Raji (cell line): ENCODE data around the gene KRTAP20-3.

Source experiments
- POLR2A ChIP-seq: IDR thresholded peaks from 2 replicates; pipeline ENCODE4 v1.6.1; 2011; ENCODE audit warnings: low read depth, low read length, control low read depth; ENCODE audit not compliant: insufficient read depth

Gene KRTAP20-3

GRCh38 chr21:30642564-30642963 lies at the start of gene KRTAP20-3:
KRTAP20-3 (plus strand) TSS chr21:30642864.
- no peak for TF ChIP-seq POLR2A

GRCh38 chr21:30598802-30599201 lies 43.9 kb upstream of the KRTAP20-3 start, which contains the start of gene KRTAP6-2:
KRTAP6-2 (minus strand) TSS chr21:30598902; CDS start chr21:30598874, 28 bp downstream.
- TF ChIP-seq POLR2A: no peak

- TF ChIP-seq POLR2A: no peak
Observed at GRCh38 chr21:30600787-30601186, 41.9 kb upstream of the KRTAP20-3 start, which contains the start of gene KRTAP22-1. KRTAP22-1 (plus strand) TSS chr21:30601087.

GRCh38 chr21:30605968-30606367 lies 36.7 kb upstream of the KRTAP20-3 start:
- TF ChIP-seq POLR2A: no peak

GRCh38 chr21:30612132-30612531 lies 30.5 kb upstream of the KRTAP20-3 start:
- TF ChIP-seq POLR2A: no peak

GRCh38 chr21:30613836-30614235 lies 28.8 kb upstream of the KRTAP20-3 start, which contains the start of gene KRTAP6-1:
KRTAP6-1 (minus strand) TSS chr21:30613930; CDS start chr21:30613904, 26 bp downstream.
- no peak for TF ChIP-seq POLR2A

GRCh38 chr21:30615199-30615598 lies 27.5 kb upstream of the KRTAP20-3 start:
- no peak for TF ChIP-seq POLR2A

- no peak for TF ChIP-seq POLR2A
Observed at GRCh38 chr21:30616125-30616524, 26.5 kb upstream of the KRTAP20-3 start, which contains the start of gene KRTAP20-1. KRTAP20-1 (plus strand) TSS chr21:30616425; CDS start chr21:30616455, 30 bp downstream.

GRCh38 chr21:30620080-30620479 lies 22.6 kb upstream of the KRTAP20-3 start:
- no peak for TF ChIP-seq POLR2A

GRCh38 chr21:30620522-30620921 lies 22.1 kb upstream of the KRTAP20-3 start, which contains the start of gene KRTAP20-4:
KRTAP20-4 (plus strand) TSS chr21:30620627.
- TF ChIP-seq POLR2A: no peak

- no peak for TF ChIP-seq POLR2A
Observed at GRCh38 chr21:30623362-30623761, 19.3 kb upstream of the KRTAP20-3 start.

GRCh38 chr21:30625449-30626165 lies 17.1 kb upstream of the KRTAP20-3 start:
- TF ChIP-seq POLR2A: no peak

- TF ChIP-seq POLR2A: no peak
Observed at GRCh38 chr21:30628109-30628508, 14.6 kb upstream of the KRTAP20-3 start.

- TF ChIP-seq POLR2A: no peak
Observed at GRCh38 chr21:30629200-30629599, 13.5 kb upstream of the KRTAP20-3 start.

- no peak for TF ChIP-seq POLR2A
Observed at GRCh38 chr21:30634906-30635305, 7.8 kb upstream of the KRTAP20-3 start, which contains the start of gene KRTAP20-2. KRTAP20-2 (plus strand) TSS chr21:30635206; CDS start chr21:30635264, 58 bp downstream.

GRCh38 chr21:30638686-30639085 lies 4.0 kb upstream of the KRTAP20-3 start:
- TF ChIP-seq POLR2A: no peak

GRCh38 chr21:30646904-30647414 lies 4.3 kb downstream of the KRTAP20-3 start:
- no peak for TF ChIP-seq POLR2A

- TF ChIP-seq POLR2A: no peak
Observed at GRCh38 chr21:30652891-30653290, 10.2 kb downstream of the KRTAP20-3 start.
